DMS 273 (cell line): ENCODE measurements around the gene PATJ.
A peak's percentile ranks its signal among the peaks of the same experiment; 100 is the strongest.
"Not testable (repeated sequence)": the region's sequence is repeated elsewhere in the genome, so short reads cannot be mapped to it uniquely, and the experiment has no call there.

Experiments used
- DNase-seq: peaks from one replicate; lab custom pipeline; 2025; ENCODE audit not compliant: unreplicated experiment; lab: John Stamatoyannopoulos, UW

The PATJ gene

DNA sequence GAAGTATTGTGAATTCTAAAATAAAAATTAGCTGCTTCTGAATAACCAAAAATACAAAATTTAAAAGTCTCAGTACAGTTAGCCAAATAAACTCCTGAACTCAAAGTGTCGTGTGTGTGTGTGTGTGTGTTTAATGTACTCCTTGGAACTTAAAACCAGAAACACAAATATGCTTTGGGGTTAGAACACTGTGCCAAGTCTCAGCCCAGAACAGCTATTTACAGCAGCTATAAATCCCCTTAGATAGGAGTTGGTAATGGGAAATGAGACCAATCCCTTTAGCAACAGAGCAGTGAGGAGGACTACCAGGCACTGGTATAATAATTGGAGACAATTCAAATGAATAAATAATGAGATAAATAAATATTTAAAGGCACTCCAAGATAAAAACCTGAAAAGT, 83.1 kb downstream of the PATJ start:
- DNase-seq, result no peak

DNA sequence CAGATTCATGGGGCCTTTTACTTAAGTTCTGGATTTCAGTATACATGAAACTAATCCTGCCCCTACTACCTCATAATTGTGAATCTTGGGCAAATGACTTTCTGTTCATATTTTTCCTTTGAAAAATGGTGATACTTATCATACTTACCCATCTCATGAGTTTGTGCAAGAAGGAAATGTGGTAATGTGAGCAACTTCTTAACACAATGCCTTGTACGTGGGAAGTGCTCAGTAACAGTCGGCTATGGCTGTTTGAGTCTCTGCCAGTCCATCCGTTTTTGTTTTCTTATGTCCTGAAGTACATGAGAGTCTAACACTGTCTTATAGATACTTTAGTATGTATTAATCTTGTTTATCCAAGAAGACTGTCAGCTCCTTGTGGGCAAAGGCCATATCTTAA, 86.5 kb downstream of the PATJ start:
- DNase-seq, result no peak

DNA sequence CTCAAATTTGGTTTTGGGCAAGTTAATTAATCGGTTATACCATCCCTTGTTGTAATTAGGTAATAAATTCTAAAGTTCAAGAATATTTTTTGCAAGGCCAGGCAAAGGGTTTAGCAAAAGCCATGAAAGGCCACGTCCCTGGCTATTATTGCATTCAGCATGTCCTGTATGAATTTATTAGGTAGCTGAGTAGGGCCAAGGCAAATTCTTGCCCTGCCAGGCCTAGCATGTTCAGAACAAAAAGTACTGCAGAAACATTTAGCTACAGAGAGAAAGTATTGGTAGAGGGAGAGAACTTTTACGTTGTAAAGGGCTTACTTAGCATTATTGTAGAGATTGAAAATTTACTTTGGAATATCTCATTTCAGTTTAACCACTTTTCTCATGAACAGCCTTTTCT, 94.4 kb downstream of the PATJ start:
- no peak for DNase-seq

DNA sequence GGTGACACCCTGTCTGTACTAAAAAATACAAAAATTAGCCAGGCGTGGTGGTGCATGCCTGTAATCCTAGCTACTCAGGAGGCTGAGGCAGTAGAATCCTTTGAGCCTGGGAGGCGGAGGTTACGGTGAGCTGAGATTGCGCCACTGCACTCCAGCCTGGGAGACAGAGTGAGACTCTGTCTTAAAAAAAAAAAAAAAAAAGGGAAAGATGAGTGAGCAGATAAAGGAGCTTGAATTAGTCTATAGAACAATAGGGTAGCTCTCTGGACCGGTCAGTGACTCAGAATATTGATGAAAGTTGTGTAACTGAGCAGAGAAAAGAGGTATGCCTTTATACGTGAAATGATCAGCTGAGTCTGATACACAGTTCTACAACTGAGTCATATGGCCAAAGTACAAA, 95.3 kb downstream of the PATJ start:
- not testable (repeated sequence) for DNase-seq

DNA sequence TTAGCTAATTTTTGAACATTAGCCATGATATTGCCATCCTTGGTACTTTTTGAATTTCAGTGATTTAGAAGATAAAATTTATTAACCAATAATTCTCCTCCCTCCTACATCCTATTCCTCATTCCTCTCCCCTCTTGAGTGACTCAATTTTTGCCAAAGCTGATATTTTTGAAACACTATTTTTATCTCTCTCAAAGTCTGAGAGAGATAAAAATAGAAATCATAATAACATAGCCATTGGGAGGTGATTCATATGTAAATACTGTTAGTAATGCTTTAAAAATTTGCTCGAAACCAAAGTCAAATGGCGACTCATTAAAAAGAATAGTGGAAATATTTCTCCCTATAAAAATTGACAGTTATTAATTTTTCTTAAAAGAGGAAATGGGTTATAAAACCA, 97.4 kb downstream of the PATJ start:
- no peak for DNase-seq

DNA sequence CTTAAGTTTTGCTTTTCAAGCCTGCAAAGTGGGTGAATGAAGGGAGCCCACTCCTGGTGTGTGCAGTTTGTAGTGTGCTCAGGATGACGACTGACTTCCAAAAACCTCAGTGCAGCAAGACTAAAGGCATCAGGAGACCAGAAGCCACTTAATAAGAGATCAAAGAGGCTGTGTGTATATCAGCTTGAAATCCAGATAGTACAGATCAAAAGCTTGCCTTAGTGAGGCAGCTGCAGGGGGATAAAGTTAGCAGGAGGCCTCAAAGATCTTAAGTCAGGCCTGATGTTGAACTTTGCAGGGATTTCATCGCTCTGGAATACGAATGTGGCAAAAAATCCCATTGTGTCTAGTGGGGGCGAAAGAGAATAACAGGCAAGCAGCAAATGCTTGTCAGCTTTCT, 99.8 kb downstream of the PATJ start:
- no peak for DNase-seq

DNA sequence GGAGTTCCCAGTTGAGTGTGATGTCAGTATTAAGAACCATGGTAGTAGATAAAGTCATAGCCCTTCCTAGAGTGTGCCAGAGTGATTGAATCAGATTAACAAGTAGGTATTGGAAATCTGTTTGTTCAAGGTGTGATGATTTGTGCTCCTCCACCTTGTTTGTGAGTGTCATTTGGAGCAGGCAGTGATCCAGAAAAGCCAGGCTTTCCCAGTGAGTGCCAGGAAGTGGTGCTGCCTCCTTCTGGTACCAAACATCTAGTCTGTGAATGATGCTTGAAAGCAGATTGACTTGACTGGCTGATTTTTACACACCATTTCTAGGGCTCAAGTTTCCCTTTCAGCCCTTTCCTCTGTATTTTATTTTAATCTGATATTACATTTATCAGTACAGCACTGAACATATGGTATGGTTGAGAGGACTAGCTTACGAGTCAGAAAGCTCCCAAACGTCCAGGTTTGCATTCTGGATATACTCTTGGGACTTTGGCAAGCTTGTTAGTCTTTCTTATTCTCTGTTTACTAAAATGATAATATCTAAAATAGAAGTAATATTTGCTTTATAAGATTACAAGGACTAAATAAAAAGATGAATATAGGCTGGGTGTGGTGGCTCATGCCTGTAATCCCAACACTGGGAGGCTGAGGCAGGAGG, 100.7 kb downstream of the PATJ start:
- peak; percentile 44 for DNase-seq

DNA sequence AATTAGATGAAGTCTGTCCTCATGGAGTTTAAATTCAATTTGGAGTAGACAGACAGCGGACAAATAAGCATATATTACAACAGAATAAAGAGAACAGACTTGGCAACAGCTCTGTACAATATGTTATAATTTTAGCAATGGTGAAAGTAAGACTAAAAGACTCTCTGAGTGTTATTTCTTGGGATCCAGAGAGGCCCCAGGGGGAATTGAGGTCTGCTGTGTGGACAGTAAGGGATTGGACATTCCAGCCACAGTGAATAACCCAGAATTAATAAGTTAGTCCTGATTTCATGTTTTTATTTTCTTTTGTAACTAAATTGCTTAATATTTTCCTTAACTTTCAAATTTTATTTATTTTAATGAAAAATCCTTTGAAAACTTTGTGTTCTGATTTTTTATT, 101.7 kb downstream of the PATJ start:
- no peak for DNase-seq

DNA sequence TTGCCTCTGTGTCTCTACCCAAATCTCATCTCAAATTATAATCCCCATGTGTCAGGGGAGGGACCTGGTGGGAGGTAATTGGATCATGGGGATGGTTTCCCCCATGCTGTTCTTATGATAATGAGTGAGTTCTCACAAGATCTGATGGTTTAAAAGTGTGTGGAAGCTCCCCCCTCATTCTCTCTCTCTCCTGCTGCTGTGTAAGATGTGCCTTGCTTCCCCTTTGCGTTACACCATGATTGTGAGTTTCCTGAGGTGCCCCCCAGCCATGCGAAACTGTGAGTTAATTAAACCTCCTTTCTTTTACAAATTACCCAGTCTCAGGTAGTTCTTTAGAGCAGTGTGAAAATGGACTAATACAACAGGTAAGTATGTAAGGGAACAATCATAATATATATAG, 102.4 kb downstream of the PATJ start:
- not testable (repeated sequence) for DNase-seq

DNA sequence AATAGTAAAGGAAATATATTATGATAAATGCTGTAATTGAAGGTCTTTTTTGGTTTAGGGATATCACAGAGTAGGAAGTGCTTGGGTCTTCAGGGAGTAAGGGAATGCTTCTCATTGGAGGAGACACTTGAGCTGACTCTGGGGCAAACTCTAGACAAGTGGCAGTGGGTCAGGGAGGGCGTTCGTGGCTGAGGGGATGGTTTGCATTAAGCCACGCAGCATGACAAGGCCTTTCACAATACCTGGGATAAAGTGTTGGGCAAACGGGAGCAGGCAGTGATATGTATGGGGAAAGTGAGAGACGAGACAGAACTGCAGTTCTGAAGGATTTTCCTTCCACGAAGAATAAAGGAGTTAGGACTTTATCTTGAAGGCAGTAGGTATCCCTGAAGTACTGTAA, 109.0 kb downstream of the PATJ start:
- DNase-seq, result no peak

DNA sequence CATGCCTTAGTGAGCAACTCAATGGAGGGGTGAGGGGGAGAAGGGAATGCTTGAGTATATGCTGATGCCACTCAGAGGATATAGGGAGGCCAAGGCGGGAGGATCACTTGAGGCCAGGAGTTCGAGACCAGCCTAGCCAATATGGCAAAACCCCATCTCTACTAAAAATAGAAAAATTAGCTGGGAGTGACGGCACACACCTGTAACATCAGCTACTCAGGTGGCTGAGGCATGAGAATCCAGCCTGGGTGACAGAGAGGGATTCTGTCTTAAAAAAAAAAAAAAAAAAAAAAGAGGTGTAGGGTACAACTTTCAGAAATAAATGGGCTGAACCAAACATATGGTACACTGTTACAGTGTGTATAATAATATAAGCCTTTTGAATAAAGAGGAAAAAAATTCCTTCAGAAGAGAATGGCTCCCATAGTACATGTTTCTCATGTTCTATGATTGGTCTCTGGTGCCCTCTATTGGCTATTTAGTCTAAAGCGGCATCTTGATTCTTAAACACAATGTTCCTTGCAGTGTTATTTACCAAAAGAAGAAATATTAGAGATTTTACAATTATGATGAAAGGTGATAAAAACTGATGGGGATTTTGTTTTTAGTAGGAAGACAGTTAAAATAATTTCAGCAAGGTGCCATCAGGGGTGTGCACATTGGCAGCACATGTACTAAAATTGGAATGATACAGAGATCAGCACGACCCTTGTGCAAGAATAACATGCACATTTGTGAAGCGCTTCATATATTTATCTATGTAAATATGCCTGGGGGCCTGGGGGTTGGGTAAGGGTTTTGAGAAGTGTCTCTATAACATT, 109.8 kb downstream of the PATJ start:
- peak; percentile 82 for DNase-seq

DNA sequence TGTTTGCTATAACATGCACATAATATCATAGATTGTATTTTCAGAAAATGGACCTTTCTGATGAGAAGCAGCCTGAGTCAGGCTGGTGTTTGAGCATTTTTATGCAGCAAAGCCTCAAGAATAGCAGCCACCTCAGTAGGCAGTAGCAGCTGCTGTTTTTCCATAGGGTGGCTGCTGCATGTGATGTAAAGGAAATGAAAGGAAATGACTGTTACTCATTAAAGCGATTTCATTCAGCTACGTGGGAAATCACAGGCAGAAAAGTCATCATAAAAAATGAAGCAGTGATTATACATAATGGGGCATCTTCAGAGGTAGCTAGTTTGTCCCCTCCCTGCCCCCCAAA, 110.4 kb downstream of the PATJ start:
- DNase-seq, result no peak

DNA sequence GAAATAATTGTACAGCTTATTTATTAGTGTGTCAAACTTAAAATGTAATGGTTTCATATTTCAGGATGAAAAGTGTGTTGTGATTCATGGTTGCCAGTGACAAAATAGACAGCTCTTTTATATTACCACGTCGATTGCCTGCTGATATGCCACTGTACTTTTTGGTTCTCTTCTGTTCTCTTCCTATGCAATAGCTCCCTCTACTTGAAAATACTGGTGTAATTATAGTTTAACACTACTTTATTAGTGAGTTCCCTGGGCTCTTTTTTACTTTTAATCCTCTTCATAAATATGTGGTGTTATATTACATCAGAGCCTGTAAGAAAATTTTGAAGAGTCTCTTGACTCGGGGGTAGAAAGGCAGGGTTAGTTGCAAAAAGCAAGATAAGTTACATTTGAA, 111.3 kb downstream of the PATJ start:
- peak; percentile 48 for DNase-seq

DNA sequence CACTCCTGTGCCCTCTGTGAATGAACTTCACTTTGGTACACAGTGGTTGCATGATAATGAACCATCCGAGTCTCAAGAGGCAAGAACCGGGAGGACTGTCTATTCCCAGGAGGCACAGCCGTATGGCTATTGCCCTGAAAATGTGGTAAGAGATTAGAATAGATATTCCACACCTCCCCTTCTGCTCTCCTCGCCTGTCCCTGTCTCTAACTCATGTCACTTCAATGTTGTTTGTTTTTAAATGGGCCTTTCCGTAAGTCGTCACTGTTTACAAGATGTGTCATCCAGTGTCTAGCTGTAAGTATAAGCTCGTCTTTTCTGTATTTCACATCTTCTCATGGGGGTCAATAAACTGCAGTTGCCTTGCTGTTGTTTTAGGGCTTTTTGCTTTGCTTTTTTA, 122.2 kb downstream of the PATJ start:
- peak; percentile 46 for DNase-seq

DNA sequence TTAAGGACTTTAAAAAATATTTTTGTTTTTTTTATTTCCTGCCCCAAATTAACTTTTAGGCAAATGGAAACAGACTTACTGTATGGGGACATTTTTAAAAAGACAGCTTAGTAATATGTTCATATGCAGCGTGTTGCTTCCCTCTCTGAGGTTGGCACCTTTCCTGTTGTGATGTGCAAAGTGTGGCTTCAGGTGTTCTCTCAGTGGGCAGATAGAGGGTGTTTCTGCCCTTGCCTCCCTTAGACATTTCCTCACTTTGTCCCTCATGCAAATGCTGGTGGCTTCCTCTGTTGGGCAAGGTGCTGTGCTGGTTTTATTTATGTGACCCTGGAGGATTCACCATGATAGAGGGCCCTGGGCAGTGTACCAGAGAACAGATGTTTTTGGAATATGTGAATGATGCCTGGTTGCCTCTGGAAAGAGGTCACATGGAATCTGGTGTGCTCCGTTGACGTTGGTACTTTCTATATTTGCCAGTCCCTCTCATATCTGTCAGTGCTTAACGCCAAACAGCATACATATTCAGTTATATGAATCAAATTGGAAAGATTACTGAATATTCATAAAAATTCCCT, 123.5 kb downstream of the PATJ start:
- peak; percentile 6 for DNase-seq

DNA sequence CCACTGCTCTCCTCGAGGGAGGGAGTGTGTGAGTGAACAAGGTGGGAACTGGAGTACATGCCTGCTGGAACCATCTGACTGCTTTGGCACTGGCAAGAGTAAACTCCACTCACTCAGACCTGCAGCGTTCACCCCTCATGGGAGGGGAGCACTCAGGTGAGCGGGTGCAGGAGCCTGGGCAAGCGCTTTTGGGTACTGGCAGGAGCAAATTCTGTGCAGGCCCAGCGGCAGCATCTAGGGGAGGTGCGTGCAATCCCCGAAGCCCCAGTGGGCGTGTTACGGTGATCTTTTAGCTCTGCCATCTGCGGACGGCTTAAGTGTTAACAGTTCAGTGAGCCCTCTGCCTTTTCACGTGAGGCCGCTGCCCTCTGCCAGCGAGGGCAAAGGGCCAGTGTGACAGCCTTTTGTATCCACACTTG, 127.4 kb downstream of the PATJ start:
- no peak for DNase-seq

DNA sequence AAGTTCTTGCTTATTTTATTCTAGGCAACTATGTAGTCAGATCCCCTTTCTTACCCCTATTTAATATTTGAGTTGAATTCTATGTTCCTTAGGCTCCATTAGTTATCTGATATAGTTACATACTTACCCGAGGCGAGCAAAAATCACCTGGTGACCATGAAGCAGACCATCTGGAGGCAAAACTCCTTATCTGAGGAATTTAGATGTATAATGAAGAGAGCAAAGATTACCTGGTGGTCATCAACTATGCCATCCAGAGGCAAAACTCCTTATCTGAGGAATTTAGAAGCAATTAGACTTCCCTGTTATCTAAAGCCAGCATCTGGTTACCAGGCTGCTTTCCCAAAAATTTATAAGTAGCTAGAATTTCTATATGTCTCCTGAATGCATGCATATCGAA, 129.9 kb downstream of the PATJ start:
- DNase-seq, result no peak

DNA sequence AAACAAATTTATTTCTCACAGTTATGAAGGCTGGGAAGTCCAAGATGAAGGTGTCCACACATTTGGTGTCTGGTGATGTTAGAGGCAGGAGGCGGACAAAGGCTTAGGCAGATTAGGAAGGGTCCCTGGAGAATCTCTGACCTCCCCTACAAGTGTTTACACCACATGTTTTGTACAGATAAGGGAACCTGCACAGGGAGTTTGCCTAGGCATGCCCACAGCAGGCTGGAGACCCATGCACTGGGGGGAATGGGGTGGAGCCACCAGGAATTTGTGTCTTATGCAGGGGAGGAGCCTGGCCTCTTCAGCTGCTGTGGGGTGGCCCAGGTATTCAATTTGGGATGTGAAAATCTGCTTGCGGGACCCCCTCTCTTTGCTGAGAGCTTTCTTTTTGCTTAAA, 131.3 kb downstream of the PATJ start:
- DNase-seq, result peak; percentile 28

DNA sequence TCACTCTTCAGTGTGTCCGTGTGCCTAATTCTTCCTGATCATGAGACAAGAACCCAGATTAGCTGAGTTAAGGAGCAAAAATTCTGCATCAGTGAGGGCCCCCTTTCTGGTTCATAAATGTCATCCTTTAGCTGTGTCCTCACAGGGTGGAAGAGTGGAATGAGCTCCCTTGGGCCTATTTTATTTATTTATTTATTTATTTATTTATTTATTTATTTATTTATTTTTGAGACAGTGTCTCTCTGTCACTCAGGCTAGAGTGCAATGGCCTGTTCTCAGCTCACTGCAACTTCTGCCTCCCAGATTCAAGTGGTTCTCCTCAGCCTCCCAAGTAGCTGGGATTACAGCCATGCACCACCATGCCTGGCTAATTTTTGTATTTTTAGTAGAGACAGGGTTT, 131.7 kb downstream of the PATJ start:
- peak; percentile 28 for DNase-seq

DNA sequence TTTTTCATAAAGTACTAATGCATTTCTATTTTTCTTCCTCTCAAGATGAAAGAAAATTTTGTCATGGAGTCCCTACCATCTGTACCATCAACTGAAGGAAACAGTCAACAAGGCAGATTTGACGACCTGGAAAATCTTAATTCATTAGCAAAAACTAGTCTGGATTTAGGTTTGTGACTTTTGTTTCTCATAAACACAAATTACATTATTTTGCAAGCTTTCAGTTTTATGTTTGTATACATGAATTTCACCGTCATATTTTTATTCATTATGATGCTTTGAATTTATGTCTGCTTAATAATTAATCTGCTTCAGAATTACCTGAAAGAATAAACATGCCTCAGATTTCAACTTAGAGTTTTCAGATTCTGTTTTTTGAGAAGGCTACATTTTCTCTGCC, 132.9 kb downstream of the PATJ start:
- no peak for DNase-seq

DNA sequence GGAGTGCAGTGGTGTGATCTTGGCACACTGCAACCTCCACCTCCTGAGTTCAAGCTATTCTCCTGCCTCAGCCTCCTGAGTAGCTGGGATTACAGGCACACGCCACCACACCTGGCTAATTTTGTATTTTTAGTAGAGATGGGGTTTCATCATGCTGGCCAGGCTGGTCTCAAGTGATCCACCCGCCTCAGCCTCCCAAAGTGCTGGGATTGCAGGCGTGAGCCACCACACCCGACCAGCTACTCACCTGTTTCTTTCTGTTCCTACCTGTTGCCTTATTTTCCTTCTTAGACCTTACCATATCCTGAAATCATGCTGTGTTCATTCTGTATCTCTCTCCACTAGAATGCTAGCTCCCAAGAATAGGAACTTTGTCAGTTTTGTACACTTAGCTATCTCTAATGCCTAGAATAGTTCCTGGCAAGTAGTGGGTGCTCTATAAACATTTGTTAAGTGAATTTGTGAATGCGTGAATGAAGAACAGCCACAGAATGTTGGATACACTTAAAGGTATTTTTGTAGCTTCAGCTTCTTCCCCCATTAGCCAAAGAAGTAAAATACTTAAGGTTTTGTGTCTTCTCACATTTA, 137.7 kb downstream of the PATJ start:
- DNase-seq, result not testable (repeated sequence)
